GM12891 (cell line): ENCODE data around the gene VAMP4.

ENCODE experiments used
- DNase-seq: peaks from one replicate; pipeline ENCODE4 v3.0.0; 2011; ENCODE audit warnings: low spot score; ENCODE audit not compliant: insufficient read length
- FAIRE-seq: peaks from 2 replicates; lab custom pipeline; 2011; peaks lifted over from hg19 to GRCh38; lab: Jason Lieb, UNC
- PAX5 ChIP-seq: IDR thresholded peaks from 2 replicates; pipeline ENCODE4 v1.6.1; 2011; ENCODE audit warnings: low read length, moderate library complexity, mild to moderate bottlenecking; ENCODE audit not compliant: insufficient read depth, severe bottlenecking
- POLR2A ChIP-seq: IDR thresholded peaks from 2 replicates; pipeline ENCODE4 v1.6.1; 2011; ENCODE audit warnings: low read depth, low read length, control low read depth
- POLR2AphosphoS5 ChIP-seq: IDR thresholded peaks from 2 replicates; pipeline ENCODE4 v1.6.1; 2011; ENCODE audit warnings: low read depth, low read length, control low read depth
- POU2F2 ChIP-seq: IDR thresholded peaks from 2 replicates; pipeline ENCODE4 v1.6.1; 2011; ENCODE audit warnings: low read depth, mild to moderate bottlenecking, control low read depth, low read length, moderate library complexity
- SPI1 ChIP-seq: IDR thresholded peaks from 2 replicates; pipeline ENCODE4 v1.6.1; 2011; ENCODE audit warnings: low read depth, low read length, control low read depth
- TAF1 ChIP-seq: IDR thresholded peaks from 2 replicates; pipeline ENCODE4 v1.6.1; 2011; ENCODE audit warnings: low read depth, low read length, control low read depth

The VAMP4 gene

DNA sequence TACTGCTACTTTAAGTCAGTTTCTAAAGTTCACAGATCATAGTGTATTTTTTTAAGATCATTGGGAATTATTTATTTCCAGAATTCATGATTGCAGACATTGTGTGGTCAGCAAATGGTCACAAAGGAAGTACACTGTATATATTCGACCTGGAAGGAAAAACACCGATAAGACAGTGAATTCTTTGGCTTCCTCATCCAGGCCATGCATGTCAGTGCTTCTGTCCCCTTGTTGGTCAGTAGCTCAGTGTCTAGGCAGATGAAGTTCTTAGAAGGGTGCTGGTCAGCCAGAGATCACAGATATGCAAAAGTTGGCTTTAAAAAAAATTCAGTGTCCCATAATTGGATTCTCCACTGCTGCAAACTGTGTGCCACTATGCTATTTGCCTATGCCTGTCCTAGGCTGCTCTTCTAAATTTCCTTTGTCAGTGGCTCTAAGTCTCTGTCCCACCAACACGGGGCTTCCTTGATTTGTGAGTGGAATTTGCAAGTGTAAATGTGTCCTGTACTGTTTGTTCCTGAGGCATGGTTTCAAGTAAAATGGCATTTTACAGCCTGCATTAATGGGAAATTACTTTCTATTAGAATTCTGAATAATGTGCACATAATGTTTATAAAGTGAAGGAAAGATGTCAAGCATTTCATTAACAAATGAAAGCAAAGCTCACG, 12.0 kb upstream of the VAMP4 start:
- no peak for TF ChIP-seq SPI1
- TF ChIP-seq TAF1: no peak
- TF ChIP-seq POU2F2: no peak
- no peak for TF ChIP-seq POLR2A
- TF ChIP-seq POLR2AphosphoS5: no peak
- TF ChIP-seq PAX5: no peak
- FAIRE-seq (no peak), DNase-seq (no peak)

DNA sequence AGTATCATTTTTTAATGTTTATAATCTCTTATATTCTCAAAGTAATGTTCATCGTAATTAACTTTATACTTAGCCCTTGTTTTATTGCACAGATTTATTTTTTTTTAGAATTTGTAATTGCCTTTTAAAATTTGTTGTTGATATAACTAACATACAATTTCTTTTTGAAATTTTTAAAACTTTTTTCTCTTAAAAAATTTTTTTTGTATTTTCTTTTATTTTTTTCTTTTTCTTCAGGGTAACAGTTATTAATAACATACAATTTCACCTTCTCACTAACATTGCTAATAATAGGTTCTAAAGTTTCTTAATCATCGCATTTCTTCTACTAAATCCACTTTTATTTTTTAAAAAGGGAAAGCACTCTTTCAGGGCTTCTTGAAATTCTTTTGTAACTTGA, 11.3 kb upstream of the VAMP4 start:
- DNase-seq (no peak), FAIRE-seq (no peak)
- TF ChIP-seq SPI1 (no peak), POLR2A (no peak), PAX5 (no peak), POLR2AphosphoS5 (no peak), TAF1 (no peak), POU2F2 (no peak)

DNA sequence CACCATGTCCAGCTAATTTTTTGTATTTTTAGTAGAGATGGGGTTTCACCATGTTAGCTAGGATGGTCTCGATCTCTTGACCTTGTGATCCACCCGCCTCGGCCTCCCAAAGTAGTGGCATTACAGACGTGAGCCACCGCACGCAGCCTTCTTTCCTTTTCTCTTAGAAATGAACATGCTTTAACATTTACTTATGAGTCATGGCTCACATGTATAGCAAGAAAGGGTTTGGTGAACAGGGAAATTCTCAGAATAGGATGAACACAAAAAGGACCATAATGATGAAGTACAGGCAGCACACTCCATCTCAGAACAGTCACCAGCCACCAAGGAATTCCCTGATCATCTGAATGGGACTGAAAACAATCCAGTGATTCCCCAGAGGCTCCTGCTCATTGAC, 9.4 kb upstream of the VAMP4 start:
- TF ChIP-seq POLR2A (no peak), TAF1 (no peak), PAX5 (no peak), POLR2AphosphoS5 (no peak), POU2F2 (no peak), SPI1 (no peak)
- DNase-seq: no peak
- FAIRE-seq: no peak

- DNase-seq (no peak), FAIRE-seq (no peak)
- no peak for TF ChIP-seq PAX5
- TF ChIP-seq POLR2A: no peak
- TF ChIP-seq POLR2AphosphoS5: no peak
- TF ChIP-seq POU2F2: no peak
- no peak for TF ChIP-seq TAF1
- no peak for TF ChIP-seq SPI1
These were observed 6.8 kb upstream of the VAMP4 start for GRCh38 chr1:171748651-171749050.

DNA sequence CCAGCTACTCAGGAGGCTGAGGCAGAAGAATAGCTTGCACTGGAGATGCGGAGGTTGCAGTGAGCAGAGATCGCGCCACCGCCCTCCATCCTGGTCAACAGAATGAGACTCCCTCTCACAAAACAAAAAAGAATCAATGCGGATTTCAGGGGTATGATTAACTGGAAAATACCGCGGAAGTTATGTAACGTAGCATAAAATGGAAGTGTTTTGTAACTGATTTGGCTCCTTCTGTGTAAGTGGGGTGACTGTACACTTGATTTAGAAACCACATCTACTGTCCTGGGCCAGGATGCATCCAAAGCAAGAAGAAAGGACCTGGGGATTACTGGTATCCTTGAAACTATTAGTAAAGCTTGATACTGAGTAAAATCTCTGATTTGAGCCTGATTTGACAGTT, 3.1 kb upstream of the VAMP4 start:
- TF ChIP-seq TAF1 (no peak), PAX5 (no peak), SPI1 (no peak)
- no peak for DNase-seq
- FAIRE-seq: no peak

DNA sequence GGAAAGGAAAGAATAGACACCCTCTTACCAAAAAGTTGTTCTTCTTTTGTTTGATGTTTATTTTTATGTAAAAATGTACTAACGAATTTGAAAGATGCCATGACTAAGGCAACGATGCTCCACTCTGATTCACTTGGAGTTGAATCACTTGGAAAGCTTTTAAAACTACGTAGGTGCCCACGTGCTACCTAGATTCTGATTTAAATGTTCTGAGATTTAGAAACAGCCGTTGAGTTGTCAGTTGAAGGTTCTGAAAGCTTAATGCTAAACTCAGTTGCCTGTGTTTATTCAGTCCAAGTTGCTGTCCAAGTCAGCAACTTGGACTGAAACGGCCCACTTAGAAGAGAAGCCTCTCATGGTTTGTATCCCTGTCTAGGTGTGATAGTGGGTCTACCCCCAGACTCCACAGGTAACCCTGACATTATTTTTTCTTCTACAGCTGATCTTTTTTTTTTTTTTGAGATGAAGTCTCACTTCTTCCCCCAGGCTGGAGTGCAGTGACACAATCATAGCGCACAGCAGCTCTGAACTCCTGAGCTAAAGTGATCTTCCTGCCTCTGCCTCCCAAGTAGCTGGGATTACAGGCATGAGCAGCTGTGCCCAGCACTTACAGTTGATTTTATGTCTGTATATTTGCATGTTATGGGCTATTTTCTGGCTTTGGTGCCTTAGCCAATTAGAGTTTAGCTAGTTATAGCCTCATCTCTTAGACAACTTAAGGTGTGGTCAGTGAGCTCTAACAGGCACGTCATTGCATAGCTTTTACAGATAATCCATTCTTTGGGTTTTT, 1.4 kb upstream of the VAMP4 start:
- DNase-seq: no peak
- peak; percentile 13 for FAIRE-seq
- no peak for TF ChIP-seq SPI1
- TF ChIP-seq POLR2A: no peak
- no peak for TF ChIP-seq TAF1
- TF ChIP-seq PAX5: no peak
- no peak for TF ChIP-seq POLR2AphosphoS5
- TF ChIP-seq POU2F2: no peak

GRCh38 chr1:171742577-171742922, 685 bp upstream of the VAMP4 start:
- TF ChIP-seq POLR2AphosphoS5 (no peak), TAF1 (no peak), POU2F2 (no peak), PAX5 (no peak), SPI1 (no peak), POLR2A (no peak)
- DNase-seq (no peak), FAIRE-seq (peak; percentile 35)

- FAIRE-seq (no peak), DNase-seq (peak; percentile 30)
- TF ChIP-seq PAX5: peak; percentile 58
- peak; percentile 29; the same call in 1 of the 2 replicates for TF ChIP-seq TAF1
- TF ChIP-seq SPI1: no peak
- TF ChIP-seq POLR2AphosphoS5: no peak
These were observed 636 bp downstream of the VAMP4 start for GRCh38 chr1:171740987-171741871.

DNA sequence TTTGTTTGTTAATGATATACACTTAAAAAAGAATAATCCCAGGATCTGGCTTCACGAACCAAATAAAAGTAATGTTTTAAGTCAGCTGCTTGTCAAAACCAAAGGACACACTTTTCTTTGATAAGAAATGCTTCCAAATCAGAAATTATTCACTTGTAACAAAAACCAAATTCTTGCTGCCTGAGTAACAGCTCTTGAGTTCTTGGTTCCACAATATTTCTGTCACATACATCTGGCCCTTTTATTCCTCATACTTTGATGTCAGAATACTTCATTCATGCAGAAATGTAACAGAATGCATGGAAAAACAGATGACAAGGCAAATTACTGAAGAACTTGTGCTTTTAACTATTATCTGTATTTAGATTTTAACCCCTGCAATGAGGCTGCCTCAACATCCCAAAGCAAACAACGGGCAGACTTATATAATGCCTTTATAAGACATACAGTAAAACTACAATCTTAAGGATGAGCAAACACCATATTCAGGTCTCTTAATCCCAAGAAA, 1.5 kb downstream of the VAMP4 start:
- FAIRE-seq: no peak
- TF ChIP-seq PAX5: no peak

More for the DNA sequence above, 1.5 kb downstream of the VAMP4 start:
- no peak for DNase-seq
